ENCODE results near the gene TMCO6.
A peak's percentile ranks its signal among the peaks of the same experiment; 100 is the strongest.
"Not testable (repeated sequence)": the region's sequence is repeated elsewhere in the genome, so short reads cannot be mapped to it uniquely, and the experiment has no call there.

TMCO6 gene

GRCh38 chr5:140631036-140631417 lies 8.2 kb upstream of the TMCO6 start:
- DNase-seq, result no peak

GRCh38 chr5:140631831-140632365 lies 7.4 kb upstream of the TMCO6 start:
- DNase-seq, result no peak

GRCh38 chr5:140632366-140633020 lies 6.8 kb upstream of the TMCO6 start:
- DNase-seq, result peak; percentile 22

GRCh38 chr5:140633021-140633471 lies 6.2 kb upstream of the TMCO6 start, which contains the start of gene CD14:
Gene CD14 (minus strand): TSS chr5:140633175. CDS start chr5:140633071, 104 bp downstream.
- DNase-seq, result peak; percentile 45

GRCh38 chr5:140633501-140633900 lies 5.8 kb upstream of the TMCO6 start:
- DNase-seq, result no peak

GRCh38 chr5:140634103-140634502 lies 5.1 kb upstream of the TMCO6 start:
- no peak for DNase-seq

GRCh38 chr5:140635291-140636257 lies 3.7 kb upstream of the TMCO6 start:
- no peak for DNase-seq

- no peak for DNase-seq
These were observed 1.7 kb upstream of the TMCO6 start for GRCh38 chr5:140637371-140638100.

- DNase-seq, result not testable (repeated sequence)
These were observed 428 bp upstream of the TMCO6 start for GRCh38 chr5:140638898-140639147.

- DNase-seq, result no peak
These were observed 2.5 kb downstream of the TMCO6 start for GRCh38 chr5:140641716-140642115.

- no peak for DNase-seq
These were observed 3.5 kb downstream of the TMCO6 start for GRCh38 chr5:140642718-140643117.

GRCh38 chr5:140647042-140647419 lies 7.8 kb downstream of the TMCO6 start:
- DNase-seq, result no peak

- DNase-seq, result no peak
These were observed 19.6 kb downstream of the TMCO6 start for GRCh38 chr5:140658870-140659269.

- not testable (repeated sequence) for DNase-seq
These were observed 21.1 kb downstream of the TMCO6 start for GRCh38 chr5:140660371-140660770.

GRCh38 chr5:140664030-140664358 lies 24.7 kb downstream of the TMCO6 start:
- DNase-seq, result no peak

GRCh38 chr5:140664359-140665119 lies 25.3 kb downstream of the TMCO6 start, which contains the start of gene WDR55:
Gene WDR55 (plus strand): TSS chr5:140664904. CDS start chr5:140664913, 9 bp downstream.
- peak; percentile 94 for DNase-seq

GRCh38 chr5:140671035-140671434 lies 31.8 kb downstream of the TMCO6 start:
- DNase-seq, result not testable (repeated sequence)

- no peak for DNase-seq
These were observed 32.3 kb downstream of the TMCO6 start for GRCh38 chr5:140671472-140672125.

GRCh38 chr5:140672455-140673186 lies 33.4 kb downstream of the TMCO6 start:
- DNase-seq, result no peak

- DNase-seq, result no peak
These were observed 34.1 kb downstream of the TMCO6 start, which contains the start of gene DND1 for GRCh38 chr5:140673187-140673976. Gene DND1 (minus strand): TSS chr5:140673576. CDS start chr5:140673542, 34 bp downstream.

Data from HCEC 1CT (cell line).